Fibroblast of peridontal ligament (primary cell): ENCODE results near the gene SMAP2.
A peak's percentile ranks its signal among the peaks of the same experiment; 100 is the strongest.
"Not testable (repeated sequence)": the region's sequence is repeated elsewhere in the genome, so short reads cannot be mapped to it uniquely, and the experiment has no call there.

Experiments
- DNase-seq: peaks from one replicate; pipeline ENCODE4 v3.0.0-alpha.2; 2010; ENCODE audit errors: extremely low read depth

The SMAP2 gene

DNA sequence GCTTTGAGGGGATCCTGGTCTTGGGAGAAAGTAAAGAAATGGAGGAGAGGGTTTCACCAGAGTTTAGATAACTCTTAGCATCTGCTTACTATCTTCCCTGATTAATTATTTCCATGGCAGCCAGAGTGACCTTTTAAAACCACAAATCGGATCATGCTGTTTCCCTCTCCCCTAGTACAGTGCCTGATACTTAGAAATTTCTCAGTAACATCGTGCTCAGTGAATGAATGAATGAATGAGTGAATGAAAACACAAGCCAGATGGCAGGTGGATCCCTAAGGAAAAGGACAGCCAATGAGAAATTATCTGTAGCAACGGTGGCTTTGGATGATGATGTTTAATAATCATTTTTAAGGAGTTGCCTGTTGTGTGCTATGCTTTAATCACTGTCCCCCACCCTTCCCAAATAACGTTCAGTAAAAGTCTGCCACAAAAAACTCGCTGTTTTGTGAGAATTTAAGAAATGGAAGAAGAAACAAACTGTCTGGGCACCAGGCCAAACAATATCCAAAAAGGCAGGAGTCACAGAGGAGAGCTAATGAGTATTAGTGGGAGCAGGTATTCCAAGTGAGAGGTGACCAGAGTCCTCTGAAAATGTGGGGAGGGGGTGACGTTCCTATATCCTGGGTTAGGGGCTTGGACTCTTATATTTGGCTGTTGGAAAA, 737 bp upstream of the SMAP2 start:
- no peak for DNase-seq

DNA sequence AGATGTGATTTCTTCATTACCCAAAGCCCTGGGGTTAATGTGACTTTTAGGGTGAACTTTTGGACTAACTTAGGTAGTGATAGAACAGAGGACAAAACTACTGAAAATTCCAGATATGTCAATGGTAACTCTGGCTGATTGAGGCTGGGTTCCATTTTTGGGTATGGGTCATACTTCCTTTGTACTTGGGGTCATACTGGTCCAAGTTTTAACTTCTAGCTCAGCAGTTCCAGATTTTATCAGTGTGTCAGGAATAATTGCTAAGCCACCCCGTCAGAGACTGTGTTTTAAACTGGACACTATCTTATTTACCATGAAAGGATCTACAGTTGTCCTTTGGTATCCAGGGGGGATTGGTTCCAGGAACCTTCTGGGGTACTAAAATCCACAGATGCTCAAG, 4.0 kb downstream of the SMAP2 start:
- no peak for DNase-seq

DNA sequence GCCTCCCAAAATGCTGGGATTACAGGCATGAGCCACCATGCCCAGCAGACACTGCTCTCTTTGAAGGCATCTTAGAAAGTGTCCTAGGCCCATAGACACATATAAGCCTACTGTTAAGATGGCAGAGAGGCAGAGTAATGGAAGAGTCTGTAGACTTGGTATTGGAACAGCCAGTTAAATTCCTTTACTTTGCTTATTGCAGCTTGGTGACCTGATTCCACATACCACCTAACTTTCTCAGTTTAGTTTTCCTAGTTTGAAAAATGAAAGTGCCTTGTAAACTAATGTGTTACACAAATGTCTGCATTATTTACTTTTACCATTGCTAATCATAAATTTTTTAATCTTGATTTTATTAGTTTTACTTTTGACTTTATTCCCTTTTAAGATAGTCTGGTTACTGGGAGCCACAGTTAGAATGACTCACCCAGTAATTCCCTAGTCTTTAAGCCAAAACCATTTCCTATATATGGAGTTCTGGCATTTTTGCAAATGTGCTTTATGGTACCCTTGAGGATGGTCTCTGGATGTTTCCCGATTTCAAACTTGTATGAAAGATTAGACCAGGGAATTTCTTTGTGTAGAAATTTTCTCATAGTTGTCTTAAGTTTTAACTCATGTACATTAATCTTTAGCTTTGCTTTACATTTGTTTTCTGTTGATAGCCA, 6.4 kb downstream of the SMAP2 start:
- peak; percentile 89 for DNase-seq

DNA sequence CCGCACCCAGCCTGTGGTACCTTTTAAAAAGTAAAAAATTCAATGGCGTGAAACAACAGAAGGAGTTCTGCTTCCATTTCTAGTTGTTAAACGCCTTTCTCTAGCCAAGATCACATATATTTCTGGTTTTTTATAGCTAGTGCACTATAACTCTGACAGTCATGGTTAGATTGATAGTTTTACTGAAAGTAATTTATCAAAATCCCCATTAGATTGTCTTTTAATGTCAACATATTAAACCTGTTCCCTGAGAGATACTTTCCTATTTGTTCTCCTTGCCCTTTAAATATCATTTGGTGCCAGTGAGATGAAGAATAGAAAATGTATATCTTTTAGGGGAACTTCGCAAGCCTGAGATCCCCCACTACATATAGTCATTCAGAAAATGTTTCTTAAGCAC, 7.3 kb downstream of the SMAP2 start:
- DNase-seq = no peak

DNA sequence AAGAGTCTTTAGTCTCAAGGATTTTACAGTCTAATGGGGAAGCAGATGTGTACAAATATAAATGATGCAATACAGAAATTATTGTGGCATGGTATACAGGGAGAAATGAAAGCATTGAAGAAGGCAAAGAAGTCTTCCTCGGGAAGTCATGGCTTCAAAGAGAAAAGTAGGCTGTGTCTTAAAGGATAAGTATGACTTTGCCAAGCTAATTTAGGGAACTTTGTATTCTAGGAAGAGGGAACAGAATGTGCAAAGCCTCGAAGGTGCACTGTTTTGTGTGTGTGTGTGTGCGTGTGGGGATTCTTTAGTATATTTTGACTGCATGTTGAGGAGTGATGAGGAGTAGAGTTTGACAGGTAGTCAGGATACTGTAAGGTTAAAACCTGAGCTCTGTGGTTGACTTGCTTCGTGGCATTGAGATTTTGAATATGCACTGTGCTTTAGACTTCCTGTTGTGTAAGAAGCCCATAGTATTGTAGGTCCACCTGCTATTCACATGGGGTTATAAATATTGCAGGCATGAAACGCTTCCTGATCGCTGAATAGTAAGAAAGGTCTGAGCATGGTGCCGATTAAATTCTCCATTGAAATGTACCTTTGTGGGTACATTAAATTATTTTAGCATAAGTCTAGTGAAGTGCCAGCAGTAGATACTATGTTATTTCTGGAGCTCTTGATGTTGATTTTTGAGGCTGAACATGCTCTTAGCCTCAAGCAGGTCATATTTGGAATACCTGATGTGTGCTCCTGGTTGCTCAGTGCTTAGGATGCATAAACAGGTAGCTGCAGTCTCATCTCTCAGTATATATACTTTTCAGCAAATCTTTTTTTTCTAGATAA, 8.0 kb downstream of the SMAP2 start:
- DNase-seq = no peak

DNA sequence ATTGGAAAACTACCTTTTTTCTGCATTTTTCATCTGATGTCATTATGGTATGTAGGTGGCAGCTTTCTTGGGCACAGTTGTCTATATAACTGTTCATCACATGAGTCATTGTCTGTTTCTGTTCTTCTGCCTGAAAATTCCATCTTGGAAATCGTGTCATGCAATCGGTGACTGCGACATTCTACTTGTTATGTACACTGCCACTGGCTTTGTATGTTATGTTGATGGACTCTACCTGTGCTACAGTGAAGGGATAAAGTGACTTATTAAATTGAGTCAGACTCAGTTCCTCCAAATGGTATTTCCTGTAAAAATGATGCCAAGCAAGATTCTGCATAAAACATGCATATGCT, 8.6 kb downstream of the SMAP2 start:
- no peak for DNase-seq

DNA sequence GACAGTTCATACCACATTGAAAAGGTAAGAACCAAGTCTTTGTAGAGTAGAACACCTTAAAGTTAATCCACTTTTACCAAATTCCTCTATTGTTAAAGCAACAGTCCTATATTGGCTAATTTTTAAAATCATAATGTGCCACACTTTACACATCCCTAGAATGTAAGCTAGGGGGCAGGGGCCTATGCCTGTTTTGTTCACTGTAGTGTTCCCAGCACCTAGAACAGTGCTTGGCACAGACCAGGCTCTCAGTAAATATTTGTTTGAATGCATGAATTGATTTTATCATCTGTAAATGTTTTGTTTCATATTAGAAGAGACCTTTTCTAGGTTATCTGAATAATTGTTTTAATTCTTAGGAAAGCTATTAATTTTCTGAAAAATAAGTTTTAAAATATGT, 9.1 kb downstream of the SMAP2 start:
- no peak for DNase-seq

DNA sequence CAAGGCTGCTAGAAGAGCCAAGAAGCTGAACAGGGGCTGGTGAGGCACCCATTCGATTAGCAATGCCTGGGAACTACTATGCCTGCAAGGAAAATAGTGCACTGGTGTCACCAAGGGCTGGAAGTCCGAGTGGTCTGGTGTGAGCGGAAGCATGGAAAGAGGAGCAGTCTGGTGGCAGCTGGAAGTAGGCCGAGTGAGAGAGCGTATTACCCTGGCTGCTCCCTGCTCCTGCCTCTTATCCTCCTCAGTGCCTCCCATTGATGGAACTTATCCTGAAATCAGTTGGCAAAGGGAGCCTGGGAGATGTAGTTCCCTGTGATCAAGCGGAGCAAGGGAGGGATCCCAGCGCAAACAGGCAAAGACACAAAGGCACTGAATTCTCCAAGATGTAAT, 9.6 kb downstream of the SMAP2 start:
- no peak for DNase-seq

DNA sequence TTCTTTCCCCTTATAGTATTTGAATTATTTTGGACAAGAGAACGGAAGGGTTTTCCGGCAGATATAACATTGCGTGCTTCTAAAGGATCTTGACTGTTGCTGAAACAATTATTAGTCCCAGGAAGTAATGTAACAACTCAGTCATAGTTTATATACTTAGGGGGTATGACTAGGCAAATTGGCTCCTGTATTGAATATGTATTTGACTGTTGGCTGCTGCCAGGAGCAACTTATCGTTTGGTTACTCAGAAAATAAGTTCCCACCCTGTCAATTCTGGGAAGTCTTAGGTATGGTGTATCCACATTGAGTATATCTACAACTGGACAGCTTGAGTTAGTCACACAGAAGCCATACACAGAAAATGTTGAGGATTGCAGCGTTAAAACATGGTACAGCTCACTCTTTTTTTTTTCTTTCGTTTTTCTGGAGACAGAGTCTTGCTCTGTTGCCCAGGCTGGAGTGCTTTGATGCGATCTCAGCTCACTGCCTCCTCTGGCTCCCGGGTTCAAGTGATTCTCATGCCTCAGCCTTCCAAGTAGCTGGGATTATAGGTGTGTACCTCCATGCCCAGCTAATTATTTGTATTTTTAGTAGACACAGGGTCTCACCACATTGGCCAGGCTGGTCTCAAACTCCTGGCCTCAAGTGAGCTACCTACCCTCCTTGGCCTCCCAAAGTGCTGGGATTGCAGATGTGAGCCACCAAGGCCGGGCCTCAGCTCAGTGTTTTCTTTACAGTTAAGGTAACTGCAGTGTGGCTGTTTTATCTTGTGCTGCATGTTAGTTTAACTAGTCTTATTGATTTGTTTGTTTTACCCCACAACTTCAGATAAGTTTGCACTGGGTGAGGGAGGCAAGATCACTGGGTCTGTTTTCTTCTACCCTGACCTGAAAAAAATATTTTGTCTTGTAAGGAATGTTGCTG, 10.2 kb downstream of the SMAP2 start:
- peak; percentile 54 for DNase-seq

DNA sequence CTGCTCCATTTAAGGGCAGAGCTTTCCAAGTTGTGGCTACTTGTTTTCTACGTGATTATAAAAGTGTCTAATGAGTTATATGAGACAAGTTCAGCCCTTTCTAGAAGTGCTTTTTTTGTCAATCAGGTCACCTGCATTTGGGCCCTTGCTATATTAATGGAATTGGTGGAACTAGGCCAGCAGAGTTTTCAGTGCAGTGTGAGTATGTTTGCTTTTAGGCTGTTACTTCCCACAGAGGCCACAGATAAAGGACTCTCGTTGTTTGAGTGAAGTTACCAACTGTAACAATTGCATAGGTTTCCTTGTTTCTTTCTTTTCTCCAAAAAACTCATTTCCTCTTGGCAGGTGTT, 10.9 kb downstream of the SMAP2 start:
- DNase-seq = no peak

DNA sequence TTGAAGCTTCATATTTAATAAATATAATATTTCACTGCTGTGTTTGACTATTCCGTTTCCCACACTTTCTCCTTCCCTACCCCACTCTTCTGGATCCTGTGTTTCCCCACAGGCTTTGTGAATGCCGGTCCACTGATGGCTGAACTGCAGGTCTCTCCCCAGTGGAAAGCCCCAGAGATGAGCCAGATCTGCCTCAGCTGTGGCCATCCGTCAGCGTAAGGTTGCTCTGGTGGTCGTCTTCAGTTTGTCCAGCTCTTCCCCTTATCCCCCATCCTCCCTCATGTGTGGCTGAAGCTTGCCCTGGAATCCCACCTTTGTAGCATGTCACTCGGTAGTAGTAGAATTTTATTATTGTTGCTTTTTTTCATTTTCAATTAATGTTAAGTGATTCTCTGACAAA, 11.4 kb downstream of the SMAP2 start:
- DNase-seq = no peak

DNA sequence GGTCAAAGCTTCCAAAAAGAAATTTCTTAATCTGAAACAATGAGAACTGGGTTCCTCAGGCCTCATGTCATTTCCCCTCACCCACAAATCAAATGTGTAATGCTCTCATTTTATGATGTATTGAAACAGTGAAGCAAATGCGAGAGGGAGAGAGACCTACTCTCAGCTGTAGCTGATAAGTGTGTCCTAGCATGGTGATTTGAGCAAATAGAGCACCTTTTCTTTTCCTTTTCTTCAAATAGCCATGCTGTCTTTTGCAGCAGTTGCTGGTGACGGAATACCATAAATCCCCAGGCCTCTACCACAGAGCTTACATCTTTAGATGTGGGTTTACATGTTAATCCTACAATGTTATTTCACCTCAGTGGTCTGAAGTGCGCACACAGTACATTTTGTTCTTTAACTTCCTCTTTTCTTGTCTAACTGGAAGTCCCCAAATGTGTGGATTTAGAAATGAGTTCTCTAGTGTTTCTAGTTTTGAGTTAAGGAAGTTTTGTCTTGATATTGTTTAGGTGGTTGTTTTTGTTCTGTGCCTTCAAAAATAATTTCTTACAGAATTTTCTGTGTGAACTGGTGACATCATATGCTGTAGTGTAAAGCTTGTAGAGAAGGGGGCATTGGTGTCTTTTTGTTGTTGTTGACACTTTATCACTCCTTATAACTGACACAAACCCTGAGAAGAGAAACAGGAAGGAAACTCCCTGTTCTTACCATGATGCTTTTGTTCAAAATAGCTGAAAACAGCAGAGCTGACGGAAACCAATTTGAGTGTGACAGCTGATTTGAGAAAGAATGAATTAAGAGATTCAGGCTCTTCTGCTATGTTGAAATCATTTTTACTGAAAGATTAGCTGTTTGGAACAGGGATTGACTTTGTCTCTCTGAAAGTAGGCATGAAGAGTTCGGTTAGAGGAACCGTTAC, 12.2 kb downstream of the SMAP2 start:
- DNase-seq = no peak

DNA sequence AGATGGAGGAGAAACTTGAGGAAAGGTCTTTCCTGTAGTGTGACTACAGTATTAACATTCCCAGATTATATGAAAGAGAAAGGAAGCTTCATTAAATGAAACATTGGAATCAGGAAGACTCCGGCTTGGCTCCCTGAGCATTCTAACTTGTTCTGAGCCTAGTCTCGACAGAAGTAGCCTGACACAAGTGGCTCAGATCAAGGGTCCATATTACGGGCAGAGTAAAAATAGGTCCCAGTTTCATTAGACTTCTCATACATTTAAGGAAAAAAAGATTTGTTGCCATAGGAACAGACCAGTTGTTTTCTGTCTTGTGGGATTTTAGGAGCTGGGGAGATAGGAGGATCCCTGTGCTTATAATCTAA, 12.8 kb downstream of the SMAP2 start:
- DNase-seq = no peak

DNA sequence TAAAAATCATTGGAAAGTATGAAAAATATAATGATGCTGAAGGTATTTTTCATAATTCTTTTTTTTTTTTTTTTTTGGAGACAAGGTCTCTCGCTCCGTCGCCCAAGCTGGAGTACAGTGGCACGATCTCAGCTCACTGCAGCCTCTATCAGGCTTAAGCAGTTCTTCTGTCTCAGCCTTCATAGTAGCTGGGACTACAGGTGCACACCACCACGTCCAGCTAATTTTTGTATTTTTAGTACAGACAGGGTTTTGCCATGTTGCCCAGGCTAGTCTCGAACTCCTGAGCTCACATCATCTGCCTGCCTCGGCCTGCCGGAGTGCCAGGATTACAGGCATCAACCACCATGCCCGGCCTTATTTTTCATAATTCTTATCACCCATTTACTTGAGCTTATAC, 13.3 kb downstream of the SMAP2 start:
- DNase-seq = no peak

DNA sequence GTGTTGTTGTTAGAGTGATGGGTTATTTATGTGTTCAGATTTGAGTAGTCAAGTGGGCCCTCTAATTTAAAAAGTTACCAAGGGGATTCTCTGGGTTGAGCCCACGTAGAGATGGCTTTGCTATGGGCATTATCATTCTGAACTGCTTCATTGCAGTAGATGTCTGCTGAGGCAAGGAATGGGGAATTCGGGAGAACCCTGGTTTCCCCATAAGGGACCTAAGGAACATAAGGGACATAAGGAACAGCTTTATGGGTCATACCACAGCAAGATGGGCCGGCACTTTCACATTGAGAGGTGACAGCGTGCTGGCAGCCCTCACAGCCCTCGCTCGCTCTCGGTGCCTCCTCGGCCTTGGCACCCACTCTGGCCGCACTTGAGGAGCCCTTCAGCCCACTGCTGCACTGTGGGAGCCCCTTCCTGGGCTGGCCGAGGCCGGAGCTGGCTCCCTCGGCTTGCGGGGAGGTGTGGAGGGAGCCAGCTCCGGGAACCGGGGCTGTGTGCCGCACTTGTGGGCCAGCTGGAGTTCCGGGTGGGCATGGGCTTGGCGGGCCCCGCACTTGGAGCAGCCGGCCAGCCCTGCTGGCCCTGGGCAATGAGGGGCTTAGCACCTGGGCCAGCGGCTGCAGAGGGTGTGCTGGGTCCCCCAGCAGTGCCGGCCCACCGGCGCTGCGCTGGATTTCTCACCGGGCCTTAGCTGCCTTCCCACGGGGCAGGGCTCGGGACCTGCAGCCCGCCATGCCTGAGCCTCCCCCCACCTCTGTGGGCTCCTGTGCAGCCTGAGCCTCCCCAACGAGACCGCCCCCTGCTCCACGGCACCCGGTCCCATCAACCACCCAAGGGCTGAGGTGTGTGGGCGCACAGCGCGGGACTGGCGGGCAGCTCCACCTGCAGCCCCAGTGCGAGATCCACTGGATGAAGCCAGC, 14.1 kb downstream of the SMAP2 start:
- DNase-seq = not testable (repeated sequence)

DNA sequence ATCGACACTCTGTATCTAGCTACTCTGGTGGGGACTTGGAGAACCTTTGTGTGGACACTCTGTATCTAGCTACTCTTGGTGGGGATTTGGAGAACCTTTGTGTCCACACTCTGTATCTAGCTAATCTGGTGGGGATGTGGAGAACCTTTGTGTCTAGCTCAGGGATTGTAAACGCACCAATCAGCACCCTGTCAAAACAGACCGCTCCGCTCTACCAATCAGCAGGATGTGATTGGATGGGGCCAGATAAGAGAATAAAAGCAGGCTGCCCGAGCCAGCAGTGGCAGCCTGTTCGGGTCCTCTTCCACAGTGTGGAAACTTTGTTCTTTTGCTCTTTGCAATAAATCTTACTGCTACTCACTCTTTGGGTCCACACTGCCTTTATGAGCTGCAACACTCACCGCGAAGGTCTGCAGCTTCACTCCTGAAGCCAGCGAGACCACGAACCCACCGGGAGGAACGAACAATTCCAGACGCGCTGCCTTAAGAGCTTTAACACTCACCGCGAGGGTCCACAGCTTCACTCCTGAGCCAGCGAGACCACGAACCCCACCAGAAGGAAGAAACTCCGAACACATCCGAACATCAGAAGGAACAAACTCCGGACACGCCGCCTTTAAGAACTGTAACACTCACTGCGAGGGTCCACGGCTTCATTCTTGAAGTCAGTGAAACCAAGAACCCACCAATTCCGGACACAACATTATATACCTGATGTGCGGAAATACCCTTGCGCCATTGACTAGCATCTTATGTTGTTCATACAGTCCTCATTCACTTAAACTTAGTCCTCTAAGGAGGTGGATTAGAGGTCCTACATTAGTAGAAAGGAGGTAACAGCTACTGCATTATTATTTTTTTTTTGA, 15.2 kb downstream of the SMAP2 start:
- not testable (repeated sequence) for DNase-seq

DNA sequence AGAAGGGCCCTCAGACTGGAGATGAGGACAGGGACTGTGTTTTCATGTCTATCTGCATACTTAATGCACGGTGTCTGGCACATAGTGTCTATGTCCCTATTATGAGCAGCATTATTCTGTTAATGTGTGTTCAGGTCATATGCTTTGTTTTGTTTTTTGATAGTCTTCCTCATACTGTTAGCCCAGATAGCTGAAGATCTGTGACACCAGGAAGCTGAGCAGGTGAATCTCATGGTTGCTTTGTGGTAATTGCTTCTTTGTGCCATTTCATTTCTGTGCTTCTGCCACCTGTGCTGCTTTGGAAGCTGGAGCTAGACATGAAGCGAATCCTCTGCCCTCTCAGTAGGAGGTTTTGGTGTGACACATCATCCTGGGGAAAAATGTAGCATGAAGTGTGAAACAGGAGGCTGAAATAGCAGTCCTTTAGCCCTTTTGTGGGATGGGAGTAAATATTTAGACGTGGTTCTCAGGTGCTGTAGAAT, 15.8 kb downstream of the SMAP2 start:
- no peak for DNase-seq

DNA sequence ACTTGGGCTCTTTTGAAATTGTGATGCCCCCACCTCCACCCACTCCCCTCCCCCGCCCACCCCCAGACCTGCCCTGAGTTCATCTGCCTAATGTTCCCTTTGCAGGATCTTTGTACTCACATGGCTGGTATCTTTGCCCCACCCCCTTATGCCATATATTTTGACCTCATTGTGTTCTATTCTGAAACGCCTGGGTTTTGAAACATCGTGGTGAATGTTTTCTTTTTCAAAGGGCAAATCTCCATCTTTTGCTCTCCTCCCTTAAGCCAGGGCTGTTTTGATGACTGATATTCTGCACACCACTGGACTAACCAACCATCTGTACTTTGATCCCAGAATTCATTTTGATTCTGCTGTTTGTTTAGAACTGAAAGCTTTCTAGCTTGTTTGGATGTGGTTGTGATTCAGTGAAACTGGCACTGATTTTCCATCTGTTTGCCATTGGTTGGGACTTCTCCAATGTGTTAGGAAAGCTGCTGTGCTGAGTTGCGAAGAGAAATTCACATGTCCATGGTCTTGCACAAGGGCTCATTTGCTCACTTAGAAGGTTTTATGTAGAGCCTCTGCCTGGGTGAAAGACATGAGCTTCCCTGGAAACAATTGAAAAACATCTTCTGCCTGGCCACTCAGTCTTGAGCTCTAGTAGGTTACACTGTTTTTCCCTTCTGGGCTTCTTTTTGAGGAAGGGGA, 16.5 kb downstream of the SMAP2 start:
- peak; percentile 100 for DNase-seq
